H9 (cell line): ENCODE measurements around the gene RPS8. TPM values are rescaled to one million over a fixed set of nuclear protein-coding genes. Genes with fewer than 3 reads are reported as not detected.

ENCODE experiments used
- DNase-seq: peaks from one replicate; pipeline ENCODE4 v3.0.0-alpha.2; 2017
- H2AFZ ChIP-seq: one replicate; pipeline ENCODE4 v1.6.1; 2013; ENCODE audit warnings: mild to moderate bottlenecking, low read length, control low read depth, moderate library complexity
- H2AK5ac ChIP-seq: 2 replicates; pipeline ENCODE4 v1.6.1; 2013; ENCODE audit warnings: low read length, control low read depth, mixed read lengths; ENCODE audit not compliant: insufficient read length
- H2BK120ac ChIP-seq: one replicate; pipeline ENCODE4 v1.6.1; 2013; ENCODE audit warnings: low read depth, mild to moderate bottlenecking, low read length, control low read depth, inconsistent platforms; ENCODE audit not compliant: poor library complexity, severe bottlenecking
- H2BK12ac ChIP-seq: 2 replicates; pipeline ENCODE4 v1.6.1; 2013; ENCODE audit warnings: low read length, control low read depth, mixed read lengths, low read depth; ENCODE audit not compliant: insufficient read length
- H2BK15ac ChIP-seq: 2 replicates; pipeline ENCODE4 v1.6.1; 2013; ENCODE audit warnings: low read depth, low read length, control low read depth
- H2BK20ac ChIP-seq: one replicate; pipeline ENCODE4 v1.6.1; 2013; ENCODE audit warnings: low read depth, mild to moderate bottlenecking, low read length, control low read depth, inconsistent platforms; ENCODE audit not compliant: poor library complexity, severe bottlenecking
- H2BK5ac ChIP-seq: 2 replicates; pipeline ENCODE4 v1.6.1; 2013; ENCODE audit warnings: low read length, control low read depth, mixed read lengths; ENCODE audit not compliant: insufficient read length
- H3K14ac ChIP-seq: 2 replicates; pipeline ENCODE4 v1.6.1; 2013; ENCODE audit warnings: low read length, control low read depth; ENCODE audit not compliant: insufficient read depth
- H3K18ac ChIP-seq: 2 replicates; pipeline ENCODE4 v1.6.1; 2013; ENCODE audit warnings: low read depth, mild to moderate bottlenecking, mixed read lengths, low read length, control low read depth; ENCODE audit not compliant: insufficient read length
- H3K23ac ChIP-seq: 2 replicates; pipeline ENCODE4 v1.6.1; 2013; ENCODE audit warnings: low read length, control low read depth, mixed read lengths, low read depth; ENCODE audit not compliant: insufficient read length
- H3K23me2 ChIP-seq: 2 replicates; pipeline ENCODE4 v1.6.1; 2013; ENCODE audit warnings: low read depth, mild to moderate bottlenecking, mixed read lengths, low read length, control low read depth; ENCODE audit not compliant: insufficient read length, poor library complexity, severe bottlenecking
- H3K27ac ChIP-seq: 2 replicates; pipeline ENCODE4 v1.5.1; 2013; ENCODE audit warnings: low read length, control low read depth, mixed read lengths, low read depth; ENCODE audit not compliant: insufficient read length
- H3K27me3 ChIP-seq: 2 replicates; pipeline ENCODE4 v1.6.1; 2013; ENCODE audit warnings: low read length, control low read depth, inconsistent platforms; ENCODE audit not compliant: insufficient read depth
- H3K4ac ChIP-seq: 2 replicates; pipeline ENCODE4 v1.6.1; 2013; ENCODE audit warnings: low read depth, mild to moderate bottlenecking, control low read depth, inconsistent platforms, low read length, moderate library complexity
- H3K4me1 ChIP-seq: 2 replicates; pipeline ENCODE4 v1.6.1; 2013; ENCODE audit warnings: low read length, control low read depth, inconsistent platforms; ENCODE audit not compliant: insufficient read depth
- H3K4me2 ChIP-seq: 2 replicates; pipeline ENCODE4 v1.6.1; 2013; ENCODE audit warnings: low read length, control low read depth, mixed read lengths; ENCODE audit not compliant: insufficient read length, insufficient read depth
- H3K56ac ChIP-seq: 2 replicates; pipeline ENCODE4 v1.6.1; 2013; ENCODE audit warnings: low read depth, mild to moderate bottlenecking, mixed read lengths, low read length, control low read depth; ENCODE audit not compliant: insufficient read length
- H3K79me1 ChIP-seq: 2 replicates; pipeline ENCODE4 v1.6.1; 2013; ENCODE audit warnings: low read depth, mild to moderate bottlenecking, moderate library complexity, low read length, control low read depth, inconsistent platforms; ENCODE audit not compliant: insufficient read depth, poor library complexity, severe bottlenecking
- H3K79me2 ChIP-seq: 2 replicates; pipeline ENCODE4 v1.6.1; 2013; ENCODE audit warnings: low read length, control low read depth, inconsistent platforms; ENCODE audit not compliant: insufficient read depth
- H3K9ac ChIP-seq: 2 replicates; pipeline ENCODE4 v1.6.1; 2013; ENCODE audit warnings: low read length, control low read depth, mixed read lengths; ENCODE audit not compliant: insufficient read length; ENCODE audit errors: extremely low read depth
- H3K9me3 ChIP-seq: one replicate; pipeline ENCODE4 v1.6.1; 2013; ENCODE audit warnings: low read depth, low read length, inconsistent platforms; ENCODE audit not compliant: control insufficient read depth
- H3T11ph ChIP-seq: one replicate; pipeline ENCODE4 v1.6.1; 2013; ENCODE audit warnings: mild to moderate bottlenecking, low read length, control low read depth, inconsistent platforms
- H4K20me1 ChIP-seq: one replicate; pipeline ENCODE4 v1.6.1; 2013; ENCODE audit not compliant: control insufficient read depth, insufficient read length, insufficient read depth
- H4K5ac ChIP-seq: 2 replicates; pipeline ENCODE4 v1.6.1; 2013; ENCODE audit warnings: low read depth, mild to moderate bottlenecking, mixed read lengths, low read length, control low read depth; ENCODE audit not compliant: insufficient read length
- H4K8ac ChIP-seq: replicated peaks from 2 replicates; pipeline ENCODE4 v1.6.1; 2013; ENCODE audit warnings: low read length, control low read depth, mixed read lengths, low read depth; ENCODE audit not compliant: insufficient read length
- H4K91ac ChIP-seq: 2 replicates; pipeline ENCODE4 v1.6.1; 2013; ENCODE audit warnings: low read depth, mild to moderate bottlenecking, moderate library complexity, mixed read lengths, low read length, control low read depth; ENCODE audit not compliant: insufficient read length
- H3K27ac Mint-ChIP-seq, 3 experiments: 2 replicates in 2 of 3; 3 replicates in 1 of 3; pipeline ENCODE4 v1.8.0; 2020 to 2021; ENCODE audit warnings: mixed read lengths in 3 of 3, mild to moderate bottlenecking in 1 of 3, moderate library complexity in 1 of 3
- H3K27me3 Mint-ChIP-seq: 2 replicates; pipeline ENCODE4 v1.8.0; 2021; ENCODE audit warnings: low read depth, mild to moderate bottlenecking, moderate library complexity, mixed read lengths
- H3K36me3 Mint-ChIP-seq, 3 experiments: 2 replicates in 2 of 3; 3 replicates in 1 of 3; pipeline ENCODE4 v1.8.0; 2020 to 2021; ENCODE audit warnings: low read depth in 3 of 3, mixed read lengths in 3 of 3; ENCODE audit not compliant: insufficient read depth in 1 of 3
- H3K4me1 Mint-ChIP-seq, 2 experiments: 2 replicates each; pipeline ENCODE4 v1.8.0; 2020; ENCODE audit warnings: mixed read lengths in 2 of 2
- H3K4me3 Mint-ChIP-seq, 2 experiments: 2 replicates in 1 of 2; 3 replicates in 1 of 2; pipeline ENCODE4 v1.8.0; 2020 to 2021; ENCODE audit warnings: mild to moderate bottlenecking in 2 of 2, mixed read lengths in 2 of 2, moderate library complexity in 1 of 2
- H3K9me3 Mint-ChIP-seq, 2 experiments: 2 replicates in 1 of 2; 3 replicates in 1 of 2; pipeline ENCODE4 v1.8.0; 2020; ENCODE audit warnings: mild to moderate bottlenecking in 2 of 2, mixed read lengths in 2 of 2, moderate library complexity in 1 of 2
- WGBS: extraction: QIAGEN DNeasy Blood & Tissue Kit; methylation state at CpG from one replicate; pipeline ENCODE4 v1.1.7; 2013; ENCODE audit warnings: missing lambda C conversion rate, low lambda C conversion rate, mixed read lengths; ENCODE audit not compliant: insufficient read length; ENCODE audit errors: extremely low coverage; 5-methylcytosine and 5-hydroxymethylcytosine counted together
- total RNA-seq: library from RNA; stranded (reverse); gene quantifications from 2 replicates; pipeline ENCODE4 v1.2.1, GENCODE V29; 2021
- TF ChIP-seq, protein P1 (sequence below): fragments of 200-600 bp; sonication (generic); conservative IDR thresholded peaks from 3 replicates; pipeline ENCODE4 v1.8.0; 2021; ENCODE audit warnings: antibody characterized with exemption, mild to moderate bottlenecking

RPS8 gene
- total RNA-seq, 1 experiment from 2014 or later, result 2,591 TPM

DNA sequence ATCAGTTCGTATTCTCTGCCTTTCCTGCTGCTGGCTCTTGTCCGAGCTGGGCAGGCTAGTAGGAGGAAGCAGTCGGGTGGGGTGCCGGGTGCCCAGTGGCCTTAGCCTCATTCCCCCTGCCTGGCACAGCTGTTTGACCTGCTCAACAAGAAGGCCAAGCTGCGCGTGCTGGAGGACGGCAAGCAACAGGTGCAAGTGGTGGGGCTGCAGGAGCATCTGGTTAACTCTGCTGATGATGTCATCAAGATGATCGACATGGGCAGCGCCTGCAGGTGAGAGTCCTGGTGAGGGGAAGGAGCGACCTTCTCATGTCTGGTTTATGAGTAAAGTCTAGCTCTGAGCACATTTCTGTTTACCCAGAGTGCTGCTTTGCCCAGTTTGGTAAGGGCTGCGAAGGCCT, 16.3 kb upstream of the RPS8 start:
- H4K91ac ChIP-seq, result no peak overlapping the region
- H3K9me3 Mint-ChIP-seq, result no peaks in the 10 kb centered on the region; a peak in 1 of 5 replicates
- H4K20me1 ChIP-seq, result no peaks in the 10 kb centered on the region
- H3K18ac ChIP-seq, result no peak overlapping the region
- H3K56ac ChIP-seq, result no peak overlapping the region
- no peak overlapping the region for H2BK20ac ChIP-seq
- no peak overlapping the region for H2BK12ac ChIP-seq
- no peak overlapping the region for H3K23ac ChIP-seq
- H3K23me2 ChIP-seq, result no peaks in the 10 kb centered on the region
- H3K4ac ChIP-seq, result no peak overlapping the region
- no peaks in the 10 kb centered on the region for H3K4me1 Mint-ChIP-seq
- H3K27me3 Mint-ChIP-seq, result no peaks in the 10 kb centered on the region
- H3K9me3 ChIP-seq, result no peaks in the 10 kb centered on the region
- no peaks in the 10 kb centered on the region for H3K4me1 ChIP-seq
- H3K79me2 ChIP-seq, result no peaks in the 10 kb centered on the region
- no peak overlapping the region for H3K4me3 Mint-ChIP-seq
- no peaks in the 10 kb centered on the region for H3K79me1 ChIP-seq
- no peak overlapping the region for H2AFZ ChIP-seq
- no peak overlapping the region for H3K4me2 ChIP-seq
- H3K36me3 Mint-ChIP-seq, result peaks cover 66 to 94% (median 92%) of the 10 kb centered on the region in 3 experiments
- H2AK5ac ChIP-seq, result no peak overlapping the region
- no peak overlapping the region for H3K9ac ChIP-seq
- H3K27ac Mint-ChIP-seq, result no peak overlapping the region; a peak in 1 of 7 replicates
- no peak overlapping the region for H3T11ph ChIP-seq
- no peak overlapping the region for H2BK15ac ChIP-seq
- DNase-seq, result no peak
- H4K5ac ChIP-seq, result no peak overlapping the region
- no CpG with 5 or more reads among the region's 11 CpGs for WGBS
- no peak overlapping the region for H3K27ac ChIP-seq
- no peak overlapping the region for H3K14ac ChIP-seq
- H3K27me3 ChIP-seq, result no peaks in the 10 kb centered on the region
- no peak overlapping the region for H2BK5ac ChIP-seq
- H2BK120ac ChIP-seq, result no peak overlapping the region
- H4K8ac ChIP-seq, result no peak overlapping the region
- TF ChIP-seq, protein P1, sequence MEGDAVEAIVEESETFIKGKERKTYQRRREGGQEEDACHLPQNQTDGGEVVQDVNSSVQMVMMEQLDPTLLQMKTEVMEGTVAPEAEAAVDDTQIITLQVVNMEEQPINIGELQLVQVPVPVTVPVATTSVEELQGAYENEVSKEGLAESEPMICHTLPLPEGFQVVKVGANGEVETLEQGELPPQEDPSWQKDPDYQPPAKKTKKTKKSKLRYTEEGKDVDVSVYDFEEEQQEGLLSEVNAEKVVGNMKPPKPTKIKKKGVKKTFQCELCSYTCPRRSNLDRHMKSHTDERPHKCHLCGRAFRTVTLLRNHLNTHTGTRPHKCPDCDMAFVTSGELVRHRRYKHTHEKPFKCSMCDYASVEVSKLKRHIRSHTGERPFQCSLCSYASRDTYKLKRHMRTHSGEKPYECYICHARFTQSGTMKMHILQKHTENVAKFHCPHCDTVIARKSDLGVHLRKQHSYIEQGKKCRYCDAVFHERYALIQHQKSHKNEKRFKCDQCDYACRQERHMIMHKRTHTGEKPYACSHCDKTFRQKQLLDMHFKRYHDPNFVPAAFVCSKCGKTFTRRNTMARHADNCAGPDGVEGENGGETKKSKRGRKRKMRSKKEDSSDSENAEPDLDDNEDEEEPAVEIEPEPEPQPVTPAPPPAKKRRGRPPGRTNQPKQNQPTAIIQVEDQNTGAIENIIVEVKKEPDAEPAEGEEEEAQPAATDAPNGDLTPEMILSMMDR, result no peak
